ENCODE measurements around the gene TAS2R60.
A peak's percentile ranks its signal among the peaks of the same experiment; 100 is the strongest.
"Not testable (repeated sequence)": the region's sequence is repeated elsewhere in the genome, so short reads cannot be mapped to it uniquely, and the experiment has no call there.

Gene TAS2R60

GRCh38 chr7:143399642-143400041 is 43.6 kb upstream of the TAS2R60 start:
- Histone ChIP-seq H3K27me3 (ENCODE audit: control insufficient read depth in 1 of 2, insufficient read depth in 2 of 2, low read length in 2 of 2) (no peaks in the 10 kb centered on the region), H3K9ac (ENCODE audit: low read depth in 1 of 2, low read length in 2 of 2) (no peak overlapping the region), H3K36me3 (ENCODE audit: control insufficient read depth in 1 of 2, insufficient read depth in 2 of 2, low read length in 2 of 2) (peaks cover 39 to 58% of the 10 kb centered on the region in 2 donors), H3K4me3 (ENCODE audit: low read depth in 1 of 2, low read length in 2 of 2) (no peak overlapping the region), H3K9me3 (ENCODE audit: control insufficient read depth in 1 of 2, low read length in 2 of 2) (no peaks in the 10 kb centered on the region), H3K27ac (ENCODE audit: low read depth, low read length) (no peak overlapping the region), H3K4me1 (ENCODE audit: control insufficient read depth in 1 of 2, insufficient read depth in 2 of 2, low read length in 2 of 2) (peaks cover 8 to 12% of the 10 kb centered on the region in 2 donors)

- Histone ChIP-seq H3K36me3 (ENCODE audit: control insufficient read depth in 1 of 2, insufficient read depth in 2 of 2, low read length in 2 of 2) (peaks cover 35 to 45% of the 10 kb centered on the region in 2 donors), H3K4me1 (ENCODE audit: control insufficient read depth in 1 of 2, insufficient read depth in 2 of 2, low read length in 2 of 2) (peaks cover 13 to 16% of the 10 kb centered on the region in 2 donors), H3K27me3 (ENCODE audit: control insufficient read depth in 1 of 2, insufficient read depth in 2 of 2, low read length in 2 of 2) (no peaks in the 10 kb centered on the region), H3K27ac (ENCODE audit: low read depth, low read length) (no peak overlapping the region), H3K4me3 (ENCODE audit: low read depth in 1 of 2, low read length in 2 of 2) (no peak overlapping the region), H3K9me3 (ENCODE audit: control insufficient read depth in 1 of 2, low read length in 2 of 2) (no peaks in the 10 kb centered on the region), H3K9ac (ENCODE audit: low read depth in 1 of 2, low read length in 2 of 2) (no peak overlapping the region)
These were observed 42.0 kb upstream of the TAS2R60 start for GRCh38 chr7:143401265-143401664.

GRCh38 chr7:143402233-143402632 is 41.0 kb upstream of the TAS2R60 start:
- H3K4me3 ChIP-seq (ENCODE audit: low read depth in 1 of 2, low read length in 2 of 2); H3K9me3 ChIP-seq (ENCODE audit: control insufficient read depth in 1 of 2, low read length in 2 of 2); H3K9ac ChIP-seq (ENCODE audit: low read depth in 1 of 2, low read length in 2 of 2); H3K27ac ChIP-seq (ENCODE audit: low read depth, low read length); H3K27me3 ChIP-seq (ENCODE audit: control insufficient read depth in 1 of 2, insufficient read depth in 2 of 2, low read length in 2 of 2): not testable (repeated sequence)
- H3K36me3 ChIP-seq (ENCODE audit: control insufficient read depth in 1 of 2, insufficient read depth in 2 of 2, low read length in 2 of 2), result peaks cover 31 to 36% of the 10 kb centered on the region in 2 donors
- peaks cover 18 to 26% of the 10 kb centered on the region in 2 donors for H3K4me1 ChIP-seq (ENCODE audit: control insufficient read depth in 1 of 2, insufficient read depth in 2 of 2, low read length in 2 of 2)

- Histone ChIP-seq H3K4me3 (ENCODE audit: low read depth in 1 of 2, low read length in 2 of 2) (peak overlapping the region; percentile 5 to 74), H3K36me3 (ENCODE audit: control insufficient read depth in 1 of 2, insufficient read depth in 2 of 2, low read length in 2 of 2) (peaks cover 3 to 10% of the 10 kb centered on the region in 2 donors), H3K4me1 (ENCODE audit: control insufficient read depth in 1 of 2, insufficient read depth in 2 of 2, low read length in 2 of 2) (peaks cover 34 to 48% of the 10 kb centered on the region in 2 donors), H3K9ac (ENCODE audit: low read depth in 1 of 2, low read length in 2 of 2) (no peak overlapping the region), H3K27me3 (ENCODE audit: control insufficient read depth in 1 of 2, insufficient read depth in 2 of 2, low read length in 2 of 2) (no peaks in the 10 kb centered on the region), H3K27ac (ENCODE audit: low read depth, low read length) (no peak overlapping the region), H3K9me3 (ENCODE audit: control insufficient read depth in 1 of 2, low read length in 2 of 2) (no peaks in the 10 kb centered on the region)
These were observed 37.9 kb upstream of the TAS2R60 start for GRCh38 chr7:143405173-143406001.

- H3K9ac ChIP-seq (ENCODE audit: low read depth in 1 of 2, low read length in 2 of 2), result no peak overlapping the region
- peaks cover 0 to 8% of the 10 kb centered on the region in 2 donors for H3K36me3 ChIP-seq (ENCODE audit: control insufficient read depth in 1 of 2, insufficient read depth in 2 of 2, low read length in 2 of 2)
- H3K4me3 ChIP-seq (ENCODE audit: low read depth in 1 of 2, low read length in 2 of 2), result peak overlapping the region; percentile 5 to 74
- no peak overlapping the region for H3K27ac ChIP-seq (ENCODE audit: low read depth, low read length)
- peaks cover 38 to 51% of the 10 kb centered on the region in 2 donors for H3K4me1 ChIP-seq (ENCODE audit: control insufficient read depth in 1 of 2, insufficient read depth in 2 of 2, low read length in 2 of 2)
- no peaks in the 10 kb centered on the region for H3K9me3 ChIP-seq (ENCODE audit: control insufficient read depth in 1 of 2, low read length in 2 of 2)
- no peaks in the 10 kb centered on the region for H3K27me3 ChIP-seq (ENCODE audit: control insufficient read depth in 1 of 2, insufficient read depth in 2 of 2, low read length in 2 of 2)
These were observed 37.3 kb upstream of the TAS2R60 start for GRCh38 chr7:143406002-143406357.

GRCh38 chr7:143407287-143408251 is 35.7 kb upstream of the TAS2R60 start:
- Histone ChIP-seq H3K9me3 (ENCODE audit: control insufficient read depth in 1 of 2, low read length in 2 of 2) (no peaks in the 10 kb centered on the region), H3K4me3 (ENCODE audit: low read depth in 1 of 2, low read length in 2 of 2) (peak overlapping the region; percentile 74 to 86), H3K9ac (ENCODE audit: low read depth in 1 of 2, low read length in 2 of 2) (peak overlapping the region; percentile 73 to 83), H3K4me1 (ENCODE audit: control insufficient read depth in 1 of 2, insufficient read depth in 2 of 2, low read length in 2 of 2) (peaks cover 43 to 51% of the 10 kb centered on the region in 2 donors), H3K27me3 (ENCODE audit: control insufficient read depth in 1 of 2, insufficient read depth in 2 of 2, low read length in 2 of 2) (no peaks in the 10 kb centered on the region), H3K36me3 (ENCODE audit: control insufficient read depth in 1 of 2, insufficient read depth in 2 of 2, low read length in 2 of 2) (peaks cover 0 to 5% of the 10 kb centered on the region in 2 donors), H3K27ac (ENCODE audit: low read depth, low read length) (no peak overlapping the region)

GRCh38 chr7:143408252-143408685 is 35.0 kb upstream of the TAS2R60 start:
- H3K4me3 ChIP-seq (ENCODE audit: low read depth in 1 of 2, low read length in 2 of 2), result peak overlapping the region; percentile 74 to 86
- peaks cover 50 to 57% of the 10 kb centered on the region in 2 donors for H3K4me1 ChIP-seq (ENCODE audit: control insufficient read depth in 1 of 2, insufficient read depth in 2 of 2, low read length in 2 of 2)
- H3K36me3 ChIP-seq (ENCODE audit: control insufficient read depth in 1 of 2, insufficient read depth in 2 of 2, low read length in 2 of 2), result peaks cover 0 to 3% of the 10 kb centered on the region in 2 donors
- H3K27me3 ChIP-seq (ENCODE audit: control insufficient read depth in 1 of 2, insufficient read depth in 2 of 2, low read length in 2 of 2), result no peaks in the 10 kb centered on the region
- peak overlapping the region; percentile 73 to 83 for H3K9ac ChIP-seq (ENCODE audit: low read depth in 1 of 2, low read length in 2 of 2)
- no peaks in the 10 kb centered on the region for H3K9me3 ChIP-seq (ENCODE audit: control insufficient read depth in 1 of 2, low read length in 2 of 2)
- H3K27ac ChIP-seq (ENCODE audit: low read depth, low read length), result no peak overlapping the region

GRCh38 chr7:143408686-143409561 is 34.3 kb upstream of the TAS2R60 start, which contains the start of gene EPHA1:
TSS of gene EPHA1 (minus strand) at chr7:143408856. CDS start at chr7:143408805, 51 bp downstream.
- Histone ChIP-seq H3K4me1 (ENCODE audit: control insufficient read depth in 1 of 2, insufficient read depth in 2 of 2, low read length in 2 of 2) (peaks cover 54 to 61% of the 10 kb centered on the region in 2 donors), H3K36me3 (ENCODE audit: control insufficient read depth in 1 of 2, insufficient read depth in 2 of 2, low read length in 2 of 2) (peaks cover 0 to 3% of the 10 kb centered on the region in 2 donors), H3K9ac (ENCODE audit: low read depth in 1 of 2, low read length in 2 of 2) (peak within 1 kb of the TSS; percentile 73 to 83), H3K27ac (ENCODE audit: low read depth, low read length) (peak within 1 kb of the TSS; percentile 41), H3K27me3 (ENCODE audit: control insufficient read depth in 1 of 2, insufficient read depth in 2 of 2, low read length in 2 of 2) (no peaks in the 10 kb centered on the region), H3K4me3 (ENCODE audit: low read depth in 1 of 2, low read length in 2 of 2) (peak within 1 kb of the TSS; percentile 74 to 86), H3K9me3 (ENCODE audit: control insufficient read depth in 1 of 2, low read length in 2 of 2) (no peaks in the 10 kb centered on the region)

GRCh38 chr7:143410521-143411004 is 32.7 kb upstream of the TAS2R60 start:
- Histone ChIP-seq H3K36me3 (ENCODE audit: control insufficient read depth in 1 of 2, insufficient read depth in 2 of 2, low read length in 2 of 2) (no peaks in the 10 kb centered on the region), H3K27ac (ENCODE audit: low read depth, low read length) (no peak overlapping the region), H3K4me3 (ENCODE audit: low read depth in 1 of 2, low read length in 2 of 2) (no peak overlapping the region), H3K4me1 (ENCODE audit: control insufficient read depth in 1 of 2, insufficient read depth in 2 of 2, low read length in 2 of 2) (peaks cover 46 to 52% of the 10 kb centered on the region in 2 donors), H3K9me3 (ENCODE audit: control insufficient read depth in 1 of 2, low read length in 2 of 2) (no peaks in the 10 kb centered on the region), H3K27me3 (ENCODE audit: control insufficient read depth in 1 of 2, insufficient read depth in 2 of 2, low read length in 2 of 2) (no peaks in the 10 kb centered on the region), H3K9ac (ENCODE audit: low read depth in 1 of 2, low read length in 2 of 2) (peak overlapping the region in 1 of 2 donors; percentile 20)

All from duodenal mucosa (tissue), 2 donors.